GM21390 (cell line): ENCODE measurements around the gene CD38.

Source experiments
- ATAC-seq: cut with Tn5 transposase; IDR thresholded peaks from one replicate; pipeline ENCODE4 v1.9.1; 2021; ENCODE audit not compliant: unreplicated experiment

Gene CD38

GRCh38 chr4:15894921-15895916 lies 117.1 kb downstream of the CD38 start:
- ATAC-seq = no peak

GRCh38 chr4:15897577-15897976 lies 119.4 kb downstream of the CD38 start:
- ATAC-seq = no peak

- no peak for ATAC-seq
These were observed 120.8 kb downstream of the CD38 start for GRCh38 chr4:15898902-15899301.

GRCh38 chr4:15899511-15899910 lies 121.4 kb downstream of the CD38 start:
- ATAC-seq = no peak

DNA sequence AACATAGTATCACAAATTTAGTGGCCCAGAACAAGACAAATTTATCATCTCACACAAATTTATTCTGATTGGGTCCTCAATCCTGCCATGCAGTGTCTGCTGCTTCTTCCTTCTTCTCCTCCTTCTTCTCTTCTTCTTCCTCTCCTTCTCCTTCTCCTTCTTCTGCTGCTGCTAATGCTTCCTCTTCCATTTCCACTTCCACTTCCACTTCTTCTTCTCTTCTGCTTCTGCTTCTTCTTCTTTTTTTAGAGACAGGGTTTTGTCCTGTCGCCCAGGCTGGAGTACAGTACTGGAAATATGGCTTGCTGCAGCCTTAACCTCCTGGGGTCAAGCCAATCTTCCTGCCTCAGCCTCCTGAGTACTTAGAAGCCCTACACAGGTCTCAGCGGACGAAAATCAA lies 122.9 kb downstream of the CD38 start:
- ATAC-seq = no peak

- no peak for ATAC-seq
These were observed 123.9 kb downstream of the CD38 start for GRCh38 chr4:15901998-15902397.

DNA sequence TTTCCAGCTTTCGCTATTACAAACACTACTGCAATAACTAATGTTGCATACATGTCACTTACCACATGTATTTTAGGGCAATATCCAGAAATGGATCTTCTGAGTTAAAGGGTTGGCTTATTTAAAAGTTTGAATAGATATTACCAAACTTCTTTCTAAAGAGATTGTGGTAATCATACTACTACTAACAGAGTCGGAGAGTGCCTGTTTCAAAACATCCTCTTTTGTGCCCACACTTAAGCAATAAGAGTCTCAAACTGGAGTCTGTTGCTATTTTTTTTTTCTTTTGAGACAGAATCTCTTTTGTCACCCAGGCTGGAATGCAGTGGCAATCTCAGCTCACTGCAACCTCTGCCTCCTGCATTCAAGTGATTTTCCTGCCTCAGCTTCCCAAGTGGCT lies 124.6 kb downstream of the CD38 start:
- no peak for ATAC-seq
